IMR-90 (cell line): Measurements from ENCODE around the gene SMC1A. TPM values are rescaled to one million over a fixed set of nuclear protein-coding genes. Genes with fewer than 3 reads are reported as not detected.

Experiments used
- ATAC-seq: fragments of 200-7000 bp; cut with Tn5 transposase; 2 replicates; pipeline ENCODE4 v1.9.1; 2020; ENCODE audit warnings: low read depth, mild to moderate bottlenecking, moderate library complexity
- BruUV-seq: library from RNA; stranded (reverse); fragments of 400-500 nt; replicated peaks from 2 replicates; lab custom pipeline; 2021; lab: Mats Ljungman, UMichigan
- CTCF ChIA-PET: fragments of 300-600 bp; formaldehyde crosslinking; extraction: SDS; loops from one replicate; lab custom pipeline; 2021; ENCODE audit warnings: antibody characterized with exemption; lab: Yijun Ruan, JAX
- POLR2A ChIA-PET: fragments of 300-600 bp; sonication (Branson Sonifier 250); formaldehyde crosslinking; loops from one replicate; lab custom pipeline; 2022; ENCODE audit warnings: antibody characterized with exemption; ENCODE audit not compliant: unreplicated experiment; lab: Charles Lee
- DNase-seq: peaks from one replicate; pipeline ENCODE4 v3.0.0; 2013
- H2AFZ ChIP-seq: replicated peaks from 2 replicates; pipeline ENCODE3; 2013; ENCODE audit warnings: low read length, mild to moderate bottlenecking; ENCODE audit not compliant: poor library complexity
- H2AK5ac ChIP-seq: 2 replicates; pipeline ENCODE4 v1.6.1; 2013; ENCODE audit warnings: low read depth, low read length, inconsistent platforms
- H2AK9ac ChIP-seq: replicated peaks from 2 replicates; pipeline ENCODE3; 2013; ENCODE audit warnings: mild to moderate bottlenecking, low read depth, low read length, moderate library complexity; ENCODE audit not compliant: poor library complexity
- H2BK120ac ChIP-seq: 2 replicates; pipeline ENCODE4 v1.6.1; 2013; ENCODE audit warnings: low read depth, low read length, inconsistent platforms
- H2BK15ac ChIP-seq: 3 replicates; pipeline ENCODE4 v1.6.1; 2013; ENCODE audit warnings: low read depth, low read length, inconsistent platforms
- H2BK20ac ChIP-seq: 2 replicates; pipeline ENCODE4 v1.6.1; 2013; ENCODE audit warnings: low read depth, mild to moderate bottlenecking, inconsistent platforms, low read length, moderate library complexity
- H2BK5ac ChIP-seq: 2 replicates; pipeline ENCODE4 v1.6.1; 2013; ENCODE audit warnings: mild to moderate bottlenecking, low read depth, low read length, inconsistent platforms; ENCODE audit not compliant: poor library complexity, severe bottlenecking
- H3K14ac ChIP-seq: replicated peaks from 2 replicates; pipeline ENCODE4 v1.6.1; 2013; ENCODE audit warnings: low read depth, low read length, inconsistent platforms
- H3K18ac ChIP-seq: 2 replicates; pipeline ENCODE4 v1.6.1; 2013; ENCODE audit warnings: low read depth, low read length, control low read depth
- H3K23ac ChIP-seq: 2 replicates; pipeline ENCODE4 v1.6.1; 2013; ENCODE audit warnings: low read depth, low read length, inconsistent platforms
- H3K27ac ChIP-seq: 2 replicates; pipeline ENCODE4 v1.5.1; 2013; ENCODE audit warnings: mild to moderate bottlenecking, control low read depth, low read length; ENCODE audit not compliant: insufficient read depth
- H3K27me3 ChIP-seq: 2 replicates; pipeline ENCODE4 v1.6.1; 2013; ENCODE audit warnings: low read length; ENCODE audit not compliant: control insufficient read depth, insufficient read depth
- H3K36me3 ChIP-seq: 2 replicates; pipeline ENCODE4 v1.6.1; 2013; ENCODE audit warnings: low read length, mixed read lengths; ENCODE audit not compliant: control insufficient read depth, insufficient read depth
- H3K4ac ChIP-seq: 2 replicates; pipeline ENCODE4 v1.6.1; 2013; ENCODE audit warnings: low read depth, low read length, inconsistent platforms
- H3K4me1 ChIP-seq: 2 replicates; pipeline ENCODE4 v1.6.1; 2013; ENCODE audit warnings: low read length, mixed read lengths; ENCODE audit not compliant: control insufficient read depth, insufficient read depth
- H3K4me2 ChIP-seq: 2 replicates; pipeline ENCODE4 v1.6.1; 2013; ENCODE audit warnings: low read depth, mild to moderate bottlenecking, control low read depth, low read length, moderate library complexity
- H3K4me3 ChIP-seq: 2 replicates; pipeline ENCODE4 v1.5.1; 2013; ENCODE audit warnings: low read depth, mild to moderate bottlenecking, control low read depth, low read length, moderate library complexity; ENCODE audit not compliant: insufficient read depth
- H3K56ac ChIP-seq: 2 replicates; pipeline ENCODE4 v1.6.1; 2013; ENCODE audit warnings: low read length, inconsistent platforms; ENCODE audit not compliant: insufficient read depth; ENCODE audit errors: extremely low read depth
- H3K79me1 ChIP-seq, 2 experiments: 2 replicates each; pipeline ENCODE4 v1.6.1; 2013; ENCODE audit warnings: low read length in 2 of 2, inconsistent platforms in 1 of 2, low read depth in 1 of 2
- H3K9ac ChIP-seq: 2 replicates; pipeline ENCODE4 v1.6.1; 2013; ENCODE audit warnings: low read depth, low read length, control low read depth
- H3K9me1 ChIP-seq: 2 replicates; pipeline ENCODE4 v1.6.1; 2013; ENCODE audit warnings: low read length, inconsistent platforms; ENCODE audit not compliant: insufficient read depth
- H3K9me3 ChIP-seq: 2 replicates; pipeline ENCODE4 v1.6.1; 2013; ENCODE audit warnings: low read length; ENCODE audit not compliant: control insufficient read depth, insufficient read depth
- H4K20me1 ChIP-seq: 2 replicates; pipeline ENCODE4 v1.6.1; 2013; ENCODE audit warnings: low read length, inconsistent platforms; ENCODE audit not compliant: insufficient read depth
- H4K5ac ChIP-seq: 2 replicates; pipeline ENCODE4 v1.6.1; 2013; ENCODE audit warnings: mild to moderate bottlenecking, low read depth, low read length, control low read depth
- H4K8ac ChIP-seq, 2 experiments: 2 replicates each; pipeline ENCODE4 v1.6.1; 2013; ENCODE audit warnings: low read depth in 2 of 2, low read length in 2 of 2, control low read depth in 1 of 2, inconsistent platforms in 1 of 2
- H4K91ac ChIP-seq: 2 replicates; pipeline ENCODE4 v1.6.1; 2013; ENCODE audit warnings: low read depth, low read length, inconsistent platforms; ENCODE audit not compliant: insufficient read depth
- BHLHE40 ChIP-seq: fragments of 150-350 bp; IDR thresholded peaks from 2 replicates; pipeline ENCODE4 v1.6.1; 2016; ENCODE audit warnings: mild to moderate bottlenecking, low read depth, low read length
- CEBPB ChIP-seq: IDR thresholded peaks from 2 replicates; pipeline ENCODE4 v1.6.1; 2012; ENCODE audit warnings: low read depth, low read length, improper control_type of control experiment
- CHD1 ChIP-seq: IDR thresholded peaks from 2 replicates; pipeline ENCODE4 v1.6.1; 2012; ENCODE audit warnings: low read depth, low read length, improper control_type of control experiment
- FOS ChIP-seq: fragments of 150-350 bp; IDR thresholded peaks from 2 replicates; pipeline ENCODE4 v1.6.1; 2016; ENCODE audit warnings: low read depth, low read length
- MAFK ChIP-seq: IDR thresholded peaks from 2 replicates; pipeline ENCODE4 v1.6.1; 2012; ENCODE audit warnings: low read depth, low read length, improper control_type of control experiment
- NFE2L2 ChIP-seq: fragments of 150-350 bp; IDR thresholded peaks from 2 replicates; pipeline ENCODE4 v1.6.1; 2016; ENCODE audit warnings: low read depth, mild to moderate bottlenecking, low read length
- POLR2A ChIP-seq: IDR thresholded peaks from 2 replicates; pipeline ENCODE4 v1.6.1; 2012; ENCODE audit warnings: mild to moderate bottlenecking, low read depth, low read length
- RAD21 ChIP-seq: IDR thresholded peaks from 2 replicates; pipeline ENCODE4 v1.6.1; 2012; ENCODE audit warnings: low read length, improper control_type of control experiment
- RCOR1 ChIP-seq: IDR thresholded peaks from 2 replicates; pipeline ENCODE4 v1.6.1; 2012; ENCODE audit warnings: mild to moderate bottlenecking, low read length, improper control_type of control experiment; ENCODE audit not compliant: insufficient replicate concordance
- RFX5 ChIP-seq: IDR thresholded peaks from 2 replicates; pipeline ENCODE4 v1.8.0; 2012; ENCODE audit warnings: low read depth, mild to moderate bottlenecking, low read length, moderate library complexity
- SMC3 ChIP-seq: fragments of 150-350 bp; IDR thresholded peaks from 2 replicates; pipeline ENCODE4 v1.6.1; 2016; ENCODE audit warnings: low read depth, mild to moderate bottlenecking, antibody characterized with exemption, low read length, moderate library complexity
- WGBS, 2 experiments: methylation state at CpG; one replicate each; pipeline versions ENCODE4 v1.1.5 to v1.1.7; 2013; ENCODE audit warnings: missing lambda C conversion rate in 2 of 2; ENCODE audit not compliant: insufficient read length in 1 of 2; ENCODE audit errors: extremely low coverage in 2 of 2; 5-methylcytosine and 5-hydroxymethylcytosine counted together
- dilution Hi-C: fragments of 300-500 bp; cut with HindIII; formaldehyde crosslinking; loops from one replicate; pipeline ENCODE4 v1.14.3; 2018; ENCODE audit warnings: low sequenced_read_pairs; ENCODE audit not compliant: unreplicated experiment
- in situ Hi-C: fragments of 300-500 bp; cut with MboI; formaldehyde crosslinking; loops from 3 replicates; pipeline ENCODE4 v1.14.3; 2019; ENCODE audit warnings: low sequenced_read_pairs, inconsistent platforms, mixed read lengths
- intact Hi-C: fragments of 100-400 bp; cut with micrococcal nuclease; formaldehyde crosslinking; loops from 2 replicates; pipeline ENCODE4 v1.10.0; 2022
- polyA plus RNA-seq, 3 experiments: library from polyadenylated mRNA; depleted of rRNA; stranded (reverse); fragments of >200 nt; gene quantifications; 2 replicates each; pipeline ENCODE4 v1.2.3, GENCODE V29; 2012; ENCODE audit warnings: low replicate concordance in 1 of 3
- total RNA-seq: library from RNA; depleted of rRNA; stranded (reverse); fragments of >200 nt; gene quantifications from 2 replicates; pipeline ENCODE4 v1.2.3, GENCODE V29; 2012
- TF ChIP-seq, protein P1 (sequence below): fragments of 150-350 bp; IDR thresholded peaks from 2 replicates; pipeline ENCODE4 v1.6.1; 2017; ENCODE audit warnings: mild to moderate bottlenecking, antibody characterized with exemption, low read length, low read depth
- TF ChIP-seq, protein P2 (sequence below): conservative IDR thresholded peaks from 2 replicates; pipeline ENCODE4 v1.5.1; 2012; ENCODE audit warnings: mild to moderate bottlenecking, low read depth, low read length, improper control_type of control experiment
- TF ChIP-seq, protein P3 (sequence below): fragments of 150-350 bp; IDR thresholded peaks from 2 replicates; pipeline ENCODE4 v1.6.1; 2016; ENCODE audit warnings: low read depth, mild to moderate bottlenecking, low read length, moderate library complexity, borderline replicate concordance

SMC1A gene
- total and polyA plus RNA-seq, 2 of the 4 experiments (the other 2 are of a cell fraction) = 35.8 to 41.0 TPM

DNA sequence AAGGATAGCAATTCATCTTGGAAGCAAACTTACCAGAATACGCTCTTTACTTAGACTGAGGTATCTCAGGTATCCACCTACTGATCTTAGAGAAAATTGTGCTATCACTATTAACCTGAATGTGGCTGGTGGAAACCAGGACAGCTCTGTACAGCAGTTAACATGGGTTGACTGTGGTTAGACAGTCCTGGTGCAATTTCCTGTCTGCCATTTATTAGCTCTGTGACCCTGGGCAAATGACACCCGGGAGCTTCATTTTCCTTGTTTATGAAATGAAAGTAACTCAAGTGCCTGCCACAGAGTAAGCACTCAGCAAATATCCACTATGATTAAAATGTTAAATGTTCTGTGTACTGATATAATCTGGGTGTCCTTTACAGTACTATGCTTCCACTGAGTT is 60.0 kb downstream of the SMC1A start:
- no peak for TF ChIP-seq BHLHE40
- TF ChIP-seq, protein P1, sequence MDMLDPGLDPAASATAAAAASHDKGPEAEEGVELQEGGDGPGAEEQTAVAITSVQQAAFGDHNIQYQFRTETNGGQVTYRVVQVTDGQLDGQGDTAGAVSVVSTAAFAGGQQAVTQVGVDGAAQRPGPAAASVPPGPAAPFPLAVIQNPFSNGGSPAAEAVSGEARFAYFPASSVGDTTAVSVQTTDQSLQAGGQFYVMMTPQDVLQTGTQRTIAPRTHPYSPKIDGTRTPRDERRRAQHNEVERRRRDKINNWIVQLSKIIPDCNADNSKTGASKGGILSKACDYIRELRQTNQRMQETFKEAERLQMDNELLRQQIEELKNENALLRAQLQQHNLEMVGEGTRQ = no peak
- TF ChIP-seq POLR2A = no peak
- no peak for TF ChIP-seq NFE2L2
- TF ChIP-seq CHD1 = no peak
- TF ChIP-seq, protein P2, sequence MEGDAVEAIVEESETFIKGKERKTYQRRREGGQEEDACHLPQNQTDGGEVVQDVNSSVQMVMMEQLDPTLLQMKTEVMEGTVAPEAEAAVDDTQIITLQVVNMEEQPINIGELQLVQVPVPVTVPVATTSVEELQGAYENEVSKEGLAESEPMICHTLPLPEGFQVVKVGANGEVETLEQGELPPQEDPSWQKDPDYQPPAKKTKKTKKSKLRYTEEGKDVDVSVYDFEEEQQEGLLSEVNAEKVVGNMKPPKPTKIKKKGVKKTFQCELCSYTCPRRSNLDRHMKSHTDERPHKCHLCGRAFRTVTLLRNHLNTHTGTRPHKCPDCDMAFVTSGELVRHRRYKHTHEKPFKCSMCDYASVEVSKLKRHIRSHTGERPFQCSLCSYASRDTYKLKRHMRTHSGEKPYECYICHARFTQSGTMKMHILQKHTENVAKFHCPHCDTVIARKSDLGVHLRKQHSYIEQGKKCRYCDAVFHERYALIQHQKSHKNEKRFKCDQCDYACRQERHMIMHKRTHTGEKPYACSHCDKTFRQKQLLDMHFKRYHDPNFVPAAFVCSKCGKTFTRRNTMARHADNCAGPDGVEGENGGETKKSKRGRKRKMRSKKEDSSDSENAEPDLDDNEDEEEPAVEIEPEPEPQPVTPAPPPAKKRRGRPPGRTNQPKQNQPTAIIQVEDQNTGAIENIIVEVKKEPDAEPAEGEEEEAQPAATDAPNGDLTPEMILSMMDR = no peak
- TF ChIP-seq RAD21 = no peak
- TF ChIP-seq RFX5 = no peak
- TF ChIP-seq SMC3 = no peak
- no peak for TF ChIP-seq FOS
- TF ChIP-seq CEBPB = no peak
- TF ChIP-seq, protein P3, sequence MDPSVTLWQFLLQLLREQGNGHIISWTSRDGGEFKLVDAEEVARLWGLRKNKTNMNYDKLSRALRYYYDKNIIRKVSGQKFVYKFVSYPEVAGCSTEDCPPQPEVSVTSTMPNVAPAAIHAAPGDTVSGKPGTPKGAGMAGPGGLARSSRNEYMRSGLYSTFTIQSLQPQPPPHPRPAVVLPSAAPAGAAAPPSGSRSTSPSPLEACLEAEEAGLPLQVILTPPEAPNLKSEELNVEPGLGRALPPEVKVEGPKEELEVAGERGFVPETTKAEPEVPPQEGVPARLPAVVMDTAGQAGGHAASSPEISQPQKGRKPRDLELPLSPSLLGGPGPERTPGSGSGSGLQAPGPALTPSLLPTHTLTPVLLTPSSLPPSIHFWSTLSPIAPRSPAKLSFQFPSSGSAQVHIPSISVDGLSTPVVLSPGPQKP = no peak
- TF ChIP-seq MAFK = no peak
- no peak for TF ChIP-seq RCOR1
- ATAC-seq (no peak; the same call in 1 of the 2 replicates), DNase-seq (no peak)
- no peak overlapping the region for H4K5ac ChIP-seq
- WGBS, 2 experiments = no CpG with 5 or more reads among the region's 2 CpGs
- H3K4me2 ChIP-seq = no peak overlapping the region
- no peaks in the 10 kb centered on the region for H3K9me1 ChIP-seq
- BruUV-seq = no TSS peak
- no peak overlapping the region for H2AFZ ChIP-seq
- H3K23ac ChIP-seq = no peak overlapping the region
- H3K36me3 ChIP-seq = no peaks in the 10 kb centered on the region
- ChIA-PET POLR2A (no interaction called here), CTCF (no interaction called here)
- no peaks in the 10 kb centered on the region for H3K79me1 ChIP-seq
- no peak overlapping the region for H3K27ac ChIP-seq
- no peak overlapping the region for H2BK5ac ChIP-seq
- H3K9me3 ChIP-seq = no peaks in the 10 kb centered on the region
- H3K27me3 ChIP-seq = peaks cover 18% of the 10 kb centered on the region
- no peak overlapping the region for H3K14ac ChIP-seq
- no peak overlapping the region for H2AK5ac ChIP-seq
- no peak overlapping the region for H2BK120ac ChIP-seq
- no peaks in the 10 kb centered on the region for H3K4me1 ChIP-seq
- H4K20me1 ChIP-seq = no peaks in the 10 kb centered on the region
- no peak overlapping the region for H4K91ac ChIP-seq
- no peak overlapping the region for H2BK20ac ChIP-seq
- H3K4me3 ChIP-seq = no peak overlapping the region
- in situ Hi-C loops = no loop called here
- H3K9ac ChIP-seq = no peak overlapping the region
- H3K18ac ChIP-seq = no peak overlapping the region
- intact Hi-C loops = no loop called here
- dilution Hi-C loops = no loop called here
- H2AK9ac ChIP-seq = no peak overlapping the region
- H3K56ac ChIP-seq = no peak overlapping the region
- H4K8ac ChIP-seq = no peak overlapping the region
- H3K4ac ChIP-seq = no peak overlapping the region
- no peak overlapping the region for H2BK15ac ChIP-seq
